Astrocyte of the spinal cord (primary cell): ENCODE results near the gene NOS1AP.
"Not testable (repeated sequence)": the region's sequence is repeated elsewhere in the genome, so short reads cannot be mapped to it uniquely, and the experiment has no call there.

ENCODE experiments used
- DNase-seq: peaks from one replicate; pipeline ENCODE4 v3.0.0; 2011; ENCODE audit warnings: low read depth, low spot score
- H3K4me3 ChIP-seq: 2 replicates; pipeline ENCODE4 v1.5.1; 2011; ENCODE audit warnings: low read depth, mild to moderate bottlenecking, low read length, moderate library complexity
- CTCF ChIP-seq: IDR thresholded peaks from 2 replicates; pipeline ENCODE4 v1.5.1; 2012; ENCODE audit warnings: low read depth, mild to moderate bottlenecking, low read length, inconsistent platforms
- in situ Hi-C: cut with HindIII; loops from 2 replicates; pipeline ENCODE4 v1.10.0; 2017; ENCODE audit warnings: low sequenced_read_pairs

Gene NOS1AP

GRCh38 chr1:162165528-162165927 lies 96.0 kb downstream of the NOS1AP start:
- in situ Hi-C loops: no loop called here
- H3K4me3 ChIP-seq: no peak overlapping the region
- no peak for DNase-seq
- no peak for TF ChIP-seq CTCF

- no peak for TF ChIP-seq CTCF
- DNase-seq: peak; percentile 13
- in situ Hi-C loops: no loop called here
- no peak overlapping the region for H3K4me3 ChIP-seq
These were observed 97.6 kb downstream of the NOS1AP start for GRCh38 chr1:162166917-162167615.

DNA sequence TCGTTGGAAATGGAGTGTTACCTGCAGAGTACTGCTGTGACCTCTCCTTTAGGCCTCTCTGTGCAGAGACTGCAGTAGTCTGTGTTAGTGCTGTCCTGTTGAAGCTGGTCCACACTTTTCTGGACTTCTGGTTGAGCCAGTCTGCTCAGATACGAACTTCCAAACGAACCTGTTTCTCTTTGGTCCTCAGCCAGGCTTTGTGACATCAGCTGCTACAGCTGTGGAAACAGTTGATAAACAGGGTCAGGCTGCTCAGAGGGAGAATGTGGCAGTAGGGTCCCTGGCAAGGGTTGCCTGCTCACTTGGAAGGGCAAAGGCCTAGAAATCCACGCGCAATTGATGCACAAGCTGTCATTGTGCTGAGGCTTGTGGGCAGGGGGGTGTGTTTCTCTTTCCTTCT lies 98.8 kb downstream of the NOS1AP start:
- no peak for TF ChIP-seq CTCF
- no peak for DNase-seq

DNA sequence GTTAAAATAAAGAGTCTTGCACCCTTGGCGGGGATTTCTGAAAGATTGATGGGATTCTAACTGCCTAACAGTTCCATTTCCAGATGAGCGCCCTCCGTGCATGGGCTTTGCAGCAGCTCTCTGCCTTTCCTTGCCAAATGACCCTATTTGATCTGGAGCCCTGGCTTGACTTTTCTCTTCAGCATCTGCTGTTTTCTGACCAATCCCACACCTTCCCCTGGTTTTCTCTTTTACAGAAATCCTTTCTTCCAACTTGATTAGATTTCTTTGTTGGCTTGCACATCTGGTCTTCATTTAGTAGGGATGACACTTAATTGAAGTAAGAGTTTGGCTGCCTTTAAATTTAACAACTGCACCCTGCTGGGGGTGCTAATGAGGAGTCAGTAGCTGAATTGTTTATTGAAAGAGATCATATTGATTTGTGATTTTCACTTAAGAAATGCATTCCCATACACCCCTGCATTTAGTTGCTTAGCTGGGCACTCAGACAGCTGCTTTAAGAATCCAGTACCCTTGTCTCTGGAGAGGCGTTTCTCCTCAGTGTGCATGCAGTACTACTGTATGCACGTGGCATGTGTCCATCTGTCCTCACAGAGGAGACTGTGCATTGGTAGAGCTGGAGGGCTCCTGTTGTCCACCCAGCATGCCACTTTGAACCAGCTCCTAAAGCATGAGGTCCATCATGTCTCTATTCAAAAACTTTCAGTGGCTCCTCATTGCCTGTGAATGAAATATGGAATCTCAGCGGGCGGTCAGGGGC lies 99.7 kb downstream of the NOS1AP start:
- peak; percentile 47 for DNase-seq
- in situ Hi-C loops: no loop called here
- TF ChIP-seq CTCF: no peak
- no peak overlapping the region for H3K4me3 ChIP-seq

More for the DNA sequence above, 98.8 kb downstream of the NOS1AP start:
- H3K4me3 ChIP-seq: no peak overlapping the region
- in situ Hi-C loops: no loop called here

DNA sequence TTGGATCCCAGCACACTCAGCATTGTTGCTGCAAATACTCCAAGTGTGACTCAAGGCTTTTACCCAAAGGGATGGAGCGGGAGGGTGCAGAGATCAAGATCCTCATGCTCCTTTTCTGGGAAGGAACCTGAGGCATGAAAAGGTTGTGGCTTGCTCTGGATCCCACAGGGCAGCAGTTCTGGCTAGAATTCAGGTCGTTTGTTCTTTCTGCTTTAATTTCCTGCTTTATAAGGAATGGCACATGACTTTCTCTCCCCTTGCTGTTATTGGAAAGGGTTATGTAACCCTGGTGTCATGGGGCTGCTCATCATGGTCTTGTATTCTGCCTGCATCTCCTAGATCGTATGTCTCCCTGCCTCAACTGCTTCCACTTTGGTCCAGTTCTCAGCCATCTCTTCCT lies 101.6 kb downstream of the NOS1AP start:
- in situ Hi-C loops: no loop called here
- TF ChIP-seq CTCF: no peak

DNA sequence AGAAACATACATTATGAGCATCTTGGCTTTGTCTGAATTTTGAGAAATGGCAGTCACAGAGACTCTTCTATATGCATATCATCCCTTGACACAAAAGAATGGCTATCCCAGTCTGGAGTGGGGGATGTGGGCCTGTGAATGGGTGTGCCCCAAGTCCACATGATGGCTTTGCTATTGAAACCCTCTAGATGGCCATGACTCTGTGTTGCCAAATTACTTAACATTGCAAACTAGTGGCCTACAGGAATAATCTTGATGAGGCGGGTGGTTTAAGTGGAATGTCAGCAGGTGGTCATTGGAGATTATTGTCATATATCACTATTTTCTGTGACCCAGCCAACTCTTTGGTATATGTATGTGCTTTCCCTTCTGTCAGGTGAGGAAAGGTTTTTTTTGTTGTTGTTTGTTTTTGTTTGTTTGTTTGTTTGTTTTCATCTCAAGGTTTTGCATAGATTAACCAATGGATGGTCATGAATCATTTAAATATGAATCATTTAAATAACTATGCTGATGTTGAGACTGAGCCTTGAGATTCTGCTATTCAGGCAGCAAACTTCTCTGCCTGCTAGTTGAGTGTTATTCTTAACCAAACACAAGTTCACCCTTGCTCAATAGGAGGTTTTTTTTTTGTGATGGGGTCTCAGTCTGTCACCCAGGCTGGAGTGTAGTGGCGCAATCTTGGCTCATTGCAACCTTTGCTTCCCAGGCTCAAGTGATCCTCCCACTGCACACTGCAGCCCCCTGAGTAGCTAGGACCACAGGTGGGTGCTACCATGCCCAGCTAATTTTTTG lies 103.0 kb downstream of the NOS1AP start:
- H3K4me3 ChIP-seq: no peak overlapping the region
- no peak for TF ChIP-seq CTCF
- DNase-seq: no peak
- in situ Hi-C loops: no loop called here

More for the DNA sequence above, 101.6 kb downstream of the NOS1AP start:
- H3K4me3 ChIP-seq: no peak overlapping the region
- DNase-seq: peak; percentile 68

DNA sequence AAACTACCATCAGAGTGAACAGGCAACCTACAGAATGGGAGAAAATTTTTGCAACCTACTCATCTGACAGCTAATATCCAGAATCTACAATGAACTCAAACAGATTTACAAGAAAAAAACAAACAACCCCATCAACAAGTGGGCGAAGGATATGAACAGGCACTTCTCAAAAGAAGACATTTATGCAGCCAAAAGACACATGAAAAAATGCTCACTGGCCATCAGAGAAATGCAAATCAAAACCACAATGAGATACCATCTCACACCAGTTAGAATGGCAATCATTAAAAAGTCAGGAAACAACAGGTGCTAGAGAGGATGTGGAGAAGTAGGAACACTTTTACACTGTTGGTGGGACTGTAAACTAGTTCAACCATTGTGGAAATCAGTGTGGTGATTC lies 104.1 kb downstream of the NOS1AP start:
- DNase-seq, H3K4me3 ChIP-seq, in situ Hi-C loops: not testable (repeated sequence)

DNA sequence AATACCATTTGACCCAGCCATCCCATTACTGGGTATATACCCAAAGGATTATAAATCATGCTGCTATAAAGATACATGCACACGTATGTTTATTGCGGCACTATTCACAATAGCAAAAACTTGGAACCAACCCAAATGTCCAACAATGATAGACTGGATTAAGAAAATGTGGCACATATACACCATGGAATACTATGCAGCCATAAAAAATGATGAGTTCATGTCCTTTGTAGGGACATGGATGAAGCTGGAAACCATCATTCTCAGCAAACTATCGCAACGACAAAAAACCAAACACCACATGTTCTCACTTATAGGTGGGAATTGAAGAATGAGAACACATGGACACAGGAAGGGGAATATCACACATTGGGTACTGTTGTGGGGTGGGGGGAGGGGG lies 104.5 kb downstream of the NOS1AP start:
- DNase-seq, in situ Hi-C loops, H3K4me3 ChIP-seq: not testable (repeated sequence)
